Tibial nerve (tissue), 4 donors: ENCODE measurements around the gene BSPRY. TPM values are rescaled to one million over a fixed set of nuclear protein-coding genes. Genes with fewer than 3 reads are reported as not detected.

ENCODE experiments used
- DNase-seq, 2 donors: peaks; one replicate each; pipeline ENCODE4 v3.0.0-alpha.2; 2019; ENCODE audit warnings: low spot score in 2 of 2
- H3K27ac ChIP-seq, 4 donors: fragments of 200-600 bp; sonication (generic) in 3 of 4; one replicate each; pipeline ENCODE4 v1.5.1; 2017 to 2019; ENCODE audit warnings: mild to moderate bottlenecking in 1 of 4
- H3K27me3 ChIP-seq, 2 donors: fragments of 200-600 bp; sonication (generic) in 1 of 2; one replicate each; pipeline versions ENCODE4 v1.5.1 to v1.6.0; 2017 to 2019
- H3K36me3 ChIP-seq, 3 donors: fragments of 200-600 bp; sonication (generic); one replicate each; pipeline ENCODE4 v1.5.1; 2018 to 2019
- H3K4me1 ChIP-seq, 4 donors: fragments of 200-600 bp; sonication (generic) in 3 of 4; one replicate each; pipeline ENCODE4 v1.5.1; 2017 to 2019
- H3K4me3 ChIP-seq, 4 donors: fragments of 200-600 bp; sonication (generic) in 3 of 4; one replicate each; pipeline ENCODE4 v1.5.1; 2017 to 2019; ENCODE audit warnings: mild to moderate bottlenecking in 1 of 4, moderate library complexity in 1 of 4
- H3K9me3 ChIP-seq, 4 donors: fragments of 200-600 bp; sonication (generic) in 3 of 4; one replicate each; pipeline ENCODE4 v1.5.1; 2017 to 2019
- EP300 ChIP-seq, 2 donors: sonication (generic); formaldehyde crosslinking; IDR thresholded peaks; one replicate each; pipeline ENCODE4 v1.6.1; 2017; ENCODE audit warnings: antibody characterized with exemption in 2 of 2, mild to moderate bottlenecking in 1 of 2
- POLR2A ChIP-seq, 2 donors: fragments of 450-650 bp; IDR thresholded peaks; one replicate each; pipeline ENCODE4 v1.6.1; 2017; ENCODE audit warnings: antibody characterized with exemption in 2 of 2, mild to moderate bottlenecking in 2 of 2, moderate library complexity in 2 of 2
- WGBS, 2 donors: methylation state at CpG; one replicate each; pipeline ENCODE4 v1.1.5; 2018; 5-methylcytosine and 5-hydroxymethylcytosine counted together
- total RNA-seq, 4 donors: library from RNA; depleted of rRNA; stranded (reverse); fragments of >200 nt; gene quantifications; one replicate each; pipeline ENCODE4 v1.1.0, GENCODE V29; 2016
- TF ChIP-seq, protein P1 (sequence below), 5 experiments: fragments of 200-600 bp in 3 of 5; fragments of 450-650 bp in 2 of 5; sonication (generic) in 3 of 5; IDR thresholded peaks; one replicate each; pipeline ENCODE4 v1.5.1; 2016 to 2019; ENCODE audit warnings: antibody characterized with exemption in 5 of 5, mild to moderate bottlenecking in 3 of 5, moderate library complexity in 2 of 5

BSPRY gene
- total RNA-seq, 4 donors from 2014 or later, result 0.21 to 0.59 (median 0.30) TPM; not detected in 1

DNA sequence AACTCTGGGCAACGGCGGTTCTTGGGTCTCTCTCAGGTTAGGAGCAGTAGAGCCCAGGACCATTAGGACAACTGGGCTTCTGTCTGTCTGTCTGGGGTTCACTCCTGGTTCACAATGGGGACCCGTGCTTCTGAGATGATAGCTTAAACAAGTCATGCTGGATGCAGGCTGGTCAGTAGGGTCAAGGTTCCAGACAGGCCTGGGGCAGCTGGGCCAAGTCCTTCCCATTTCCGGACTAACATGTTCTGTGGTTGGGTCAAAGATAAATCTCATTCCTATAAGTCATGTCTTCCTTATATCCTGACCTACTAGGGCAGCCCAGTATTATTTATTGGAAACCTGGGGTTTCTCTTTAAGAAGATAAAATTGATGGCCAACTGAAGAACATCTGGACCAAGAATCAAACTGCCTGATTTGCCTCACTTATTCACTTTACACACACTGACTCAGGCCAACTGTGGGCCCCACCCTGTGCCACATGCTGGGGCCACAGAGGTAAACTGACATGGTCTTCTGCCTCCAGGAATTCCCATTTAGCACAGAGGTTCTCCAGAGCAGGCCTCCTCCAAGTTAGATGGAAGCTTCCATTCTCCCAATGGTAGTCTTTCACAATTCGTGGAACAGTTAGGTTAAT is 19.1 kb downstream of the BSPRY start:
- DNase-seq, result no peak
- TF ChIP-seq EP300 (IDR thresholded peaks at IDR 0.05) (no peak), POLR2A (IDR thresholded peaks at IDR 0.05) (no peak)
- TF ChIP-seq, protein P1, sequence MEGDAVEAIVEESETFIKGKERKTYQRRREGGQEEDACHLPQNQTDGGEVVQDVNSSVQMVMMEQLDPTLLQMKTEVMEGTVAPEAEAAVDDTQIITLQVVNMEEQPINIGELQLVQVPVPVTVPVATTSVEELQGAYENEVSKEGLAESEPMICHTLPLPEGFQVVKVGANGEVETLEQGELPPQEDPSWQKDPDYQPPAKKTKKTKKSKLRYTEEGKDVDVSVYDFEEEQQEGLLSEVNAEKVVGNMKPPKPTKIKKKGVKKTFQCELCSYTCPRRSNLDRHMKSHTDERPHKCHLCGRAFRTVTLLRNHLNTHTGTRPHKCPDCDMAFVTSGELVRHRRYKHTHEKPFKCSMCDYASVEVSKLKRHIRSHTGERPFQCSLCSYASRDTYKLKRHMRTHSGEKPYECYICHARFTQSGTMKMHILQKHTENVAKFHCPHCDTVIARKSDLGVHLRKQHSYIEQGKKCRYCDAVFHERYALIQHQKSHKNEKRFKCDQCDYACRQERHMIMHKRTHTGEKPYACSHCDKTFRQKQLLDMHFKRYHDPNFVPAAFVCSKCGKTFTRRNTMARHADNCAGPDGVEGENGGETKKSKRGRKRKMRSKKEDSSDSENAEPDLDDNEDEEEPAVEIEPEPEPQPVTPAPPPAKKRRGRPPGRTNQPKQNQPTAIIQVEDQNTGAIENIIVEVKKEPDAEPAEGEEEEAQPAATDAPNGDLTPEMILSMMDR (IDR thresholded peaks at IDR 0.05), result no peak

DNA sequence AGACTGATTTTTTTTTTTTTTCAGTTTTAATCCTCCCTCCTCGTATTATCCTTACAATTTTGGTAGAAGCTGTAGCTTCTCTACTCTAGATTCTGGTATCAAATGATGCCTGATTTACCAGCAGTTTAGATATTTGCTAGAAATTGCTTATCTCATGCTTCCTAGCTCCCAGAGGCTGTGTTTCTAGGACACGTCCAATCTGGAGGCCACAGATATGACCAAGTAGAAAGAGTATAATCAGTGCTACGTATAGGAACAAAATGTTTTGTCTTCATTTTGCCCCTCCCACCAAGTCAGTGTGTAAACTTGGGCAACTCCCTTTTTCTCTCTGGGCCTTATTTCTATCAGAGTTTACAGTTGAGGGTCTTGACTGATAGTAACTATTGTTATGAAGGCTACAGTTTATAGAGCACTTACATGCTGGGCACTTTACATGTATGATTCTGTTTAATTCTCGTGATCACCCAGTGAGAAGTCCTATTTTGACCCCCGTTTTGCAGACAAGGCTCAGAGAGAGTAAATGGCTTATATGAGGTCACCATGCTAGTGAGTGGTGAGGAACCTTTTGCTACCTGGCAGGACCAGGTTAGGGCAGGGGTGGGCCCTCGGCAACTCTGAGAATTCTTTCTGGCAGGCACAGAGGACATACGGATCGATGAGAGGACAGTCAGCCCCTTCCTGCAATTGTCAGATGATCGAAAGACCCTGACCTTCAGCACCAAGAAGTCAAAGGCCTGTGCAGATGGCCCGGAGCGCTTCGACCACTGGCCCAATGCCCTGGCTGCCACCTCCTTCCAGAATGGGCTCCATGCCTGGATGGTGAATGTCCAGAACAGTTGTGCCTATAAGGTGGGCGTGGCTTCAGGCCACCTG is 19.9 kb downstream of the BSPRY start:
- no peak overlapping the region for H3K27ac ChIP-seq
- no peak for TF ChIP-seq POLR2A (IDR thresholded peaks at IDR 0.05)
- TF ChIP-seq, protein P1 (IDR thresholded peaks at IDR 0.05), result no peak
- no peak for TF ChIP-seq EP300 (IDR thresholded peaks at IDR 0.05)
- 77 to 85% methylated on average over 9 to 13 of the region's 13 CpGs for WGBS, 2 donors
- H3K36me3 ChIP-seq, result peaks cover 0 to 18% (median 9%) of the 10 kb centered on the region in 3 donors
- DNase-seq, result no peak
- H3K27me3 ChIP-seq, result no peaks in the 10 kb centered on the region
- H3K4me3 ChIP-seq, result no peak overlapping the region
- no peaks in the 10 kb centered on the region for H3K9me3 ChIP-seq
- H3K4me1 ChIP-seq, result no peaks in the 10 kb centered on the region

More for the DNA sequence above, 19.1 kb downstream of the BSPRY start:
- Histone ChIP-seq H3K27ac (no peak overlapping the region), H3K4me3 (no peak overlapping the region), H3K36me3 (peaks cover 0 to 11% (median 3%) of the 10 kb centered on the region in 3 donors), H3K27me3 (no peaks in the 10 kb centered on the region), H3K4me1 (no peaks in the 10 kb centered on the region), H3K9me3 (no peaks in the 10 kb centered on the region)
- 83 to 84% methylated on average over 5 of the region's 5 CpGs for WGBS, 2 donors

DNA sequence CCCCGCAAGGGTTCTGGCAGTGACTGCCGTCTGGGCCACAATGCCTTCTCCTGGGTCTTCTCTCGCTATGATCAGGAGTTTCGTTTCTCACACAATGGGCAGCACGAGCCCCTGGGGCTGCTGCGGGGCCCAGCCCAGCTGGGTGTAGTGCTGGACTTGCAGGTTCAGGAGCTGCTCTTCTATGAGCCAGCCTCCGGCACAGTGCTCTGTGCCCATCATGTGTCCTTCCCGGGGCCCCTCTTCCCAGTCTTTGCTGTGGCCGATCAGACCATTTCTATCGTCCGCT is 20.5 kb downstream of the BSPRY start:
- no peaks in the 10 kb centered on the region for H3K9me3 ChIP-seq
- 78 to 79% methylated on average over 9 to 11 of the region's 11 CpGs for WGBS, 2 donors
- H3K27me3 ChIP-seq, result no peaks in the 10 kb centered on the region
- DNase-seq, result no peak
- H3K36me3 ChIP-seq, result peaks cover 0 to 24% (median 9%) of the 10 kb centered on the region in 3 donors
- no peaks in the 10 kb centered on the region for H3K4me1 ChIP-seq
- H3K27ac ChIP-seq, result no peak overlapping the region
- H3K4me3 ChIP-seq, result no peak overlapping the region
- TF ChIP-seq EP300 (IDR thresholded peaks at IDR 0.05) (no peak), POLR2A (IDR thresholded peaks at IDR 0.05) (no peak)
- TF ChIP-seq, protein P1 (IDR thresholded peaks at IDR 0.05), result no peak

DNA sequence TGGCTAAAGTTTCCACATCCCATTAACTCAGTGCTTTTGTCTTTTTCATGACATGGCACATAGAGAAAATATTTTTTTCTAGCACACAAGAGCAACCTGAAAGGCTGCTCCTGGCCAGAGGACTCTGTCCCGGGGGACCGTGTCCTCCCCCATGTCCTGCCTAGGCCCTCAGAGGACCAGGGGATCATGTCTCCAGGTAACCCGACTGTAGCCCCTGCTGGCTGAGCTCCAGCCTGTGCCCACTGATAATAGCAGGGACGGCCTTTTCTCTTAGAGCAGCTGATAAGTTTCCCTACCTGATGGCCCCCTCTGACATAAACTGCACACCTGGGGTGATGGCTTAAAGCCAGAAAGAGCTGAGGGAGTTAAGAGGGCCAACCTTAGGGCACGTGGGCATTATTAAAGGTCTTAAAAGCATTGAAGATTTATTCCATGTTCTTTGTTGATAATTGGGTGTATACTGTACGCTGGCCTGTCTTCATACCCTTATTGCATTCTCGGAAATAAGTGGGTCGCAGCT is 21.5 kb downstream of the BSPRY start:
- 83 to 85% methylated on average over 6 to 8 of the region's 8 CpGs for WGBS, 2 donors
- TF ChIP-seq POLR2A (IDR thresholded peaks at IDR 0.05) (no peak), EP300 (IDR thresholded peaks at IDR 0.05) (no peak)

DNA sequence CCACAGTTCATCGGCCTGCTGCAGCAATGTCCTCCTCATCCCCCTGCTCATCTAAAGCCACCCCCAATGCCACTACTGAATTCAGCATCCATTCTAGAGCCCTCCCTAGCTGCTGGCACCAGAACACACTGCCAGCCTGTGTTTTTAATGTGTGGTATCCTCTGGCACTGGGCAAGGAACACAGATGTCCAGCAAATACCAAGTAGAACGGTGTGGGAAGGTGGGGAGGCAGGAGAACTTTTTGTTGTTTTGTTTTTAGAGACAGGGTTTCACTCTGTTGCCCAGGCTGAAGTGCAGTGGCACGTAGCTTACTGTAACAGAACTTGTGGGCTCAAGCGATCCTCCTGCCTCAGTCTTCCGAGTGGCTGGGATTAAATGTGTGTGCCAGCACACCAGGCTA is 22.7 kb downstream of the BSPRY start:
- TF ChIP-seq, protein P1 (IDR thresholded peaks at IDR 0.05), result no peak
- TF ChIP-seq EP300 (IDR thresholded peaks at IDR 0.05), result no peak
- TF ChIP-seq POLR2A (IDR thresholded peaks at IDR 0.05), result no peak
- Histone ChIP-seq H3K4me3 (no peak overlapping the region), H3K4me1 (peaks cover 0 to 12% (median 7%) of the 10 kb centered on the region in 4 donors), H3K27ac (no peak overlapping the region), H3K27me3 (no peaks in the 10 kb centered on the region), H3K9me3 (no peaks in the 10 kb centered on the region), H3K36me3 (peaks cover 0 to 27% (median 9%) of the 10 kb centered on the region in 3 donors)
- DNase-seq, result no peak
- 84% methylated on average over 5 of the region's 5 CpGs for WGBS, 2 donors

More for the DNA sequence above, 21.5 kb downstream of the BSPRY start:
- peaks cover 0 to 27% (median 9%) of the 10 kb centered on the region in 3 donors for H3K36me3 ChIP-seq
- no peak overlapping the region for H3K4me3 ChIP-seq
- DNase-seq, result no peak
- H3K27ac ChIP-seq, result no peak overlapping the region
- no peaks in the 10 kb centered on the region for H3K27me3 ChIP-seq
- no peaks in the 10 kb centered on the region for H3K9me3 ChIP-seq
- H3K4me1 ChIP-seq, result peaks cover 0 to 6% (median 4%) of the 10 kb centered on the region in 4 donors
